Stimulated activated CD8-positive, alpha-beta memory T cell treated with anti-CD3 and anti-CD28 coated beads, Interleukin-4, amount 100 ng/mL, for 24 hours (primary cell): Measurements from ENCODE around the gene FST.

ENCODE experiments used
- DNase-seq: peaks from one replicate; pipeline ENCODE4 v3.0.0-alpha.2; 2020; ENCODE audit warnings: low read depth

The FST gene

GRCh38 chr5:53475320-53475719 is 5.1 kb upstream of the FST start:
- no peak for DNase-seq

GRCh38 chr5:53476019-53476418 is 4.4 kb upstream of the FST start:
- no peak for DNase-seq

GRCh38 chr5:53476531-53477480 is 3.6 kb upstream of the FST start:
- DNase-seq = no peak

DNA sequence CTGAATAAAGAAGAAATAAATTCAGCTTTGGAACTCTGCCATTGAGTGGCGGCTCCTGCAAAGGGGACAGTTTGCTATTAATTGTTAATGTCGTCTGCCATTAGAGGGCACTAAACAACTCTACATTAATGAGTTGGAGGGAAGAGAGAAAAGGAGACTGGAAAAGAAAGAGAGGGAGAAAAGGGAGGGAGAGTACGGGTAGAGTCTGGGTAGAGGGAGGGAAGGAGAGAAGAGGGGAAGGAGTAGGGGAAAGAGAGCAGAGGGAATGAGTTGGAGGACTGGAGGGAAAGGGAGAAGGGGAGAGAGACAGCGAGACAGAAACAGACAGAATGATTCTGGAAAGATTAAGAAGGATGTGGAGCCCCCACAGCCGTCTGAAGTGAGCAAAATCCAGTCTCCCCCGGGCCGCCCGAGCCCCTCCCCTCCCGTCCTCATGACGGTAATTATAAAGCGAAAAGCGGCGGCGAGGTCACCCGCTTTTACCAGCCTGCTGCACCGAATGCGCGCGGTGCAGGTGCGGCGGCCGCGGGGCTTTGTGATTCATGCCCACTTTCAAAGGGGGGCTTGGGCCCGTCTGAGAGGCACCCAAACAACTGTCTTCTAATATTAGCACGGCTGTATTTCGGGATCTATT is 1.9 kb upstream of the FST start:
- DNase-seq = no peak

DNA sequence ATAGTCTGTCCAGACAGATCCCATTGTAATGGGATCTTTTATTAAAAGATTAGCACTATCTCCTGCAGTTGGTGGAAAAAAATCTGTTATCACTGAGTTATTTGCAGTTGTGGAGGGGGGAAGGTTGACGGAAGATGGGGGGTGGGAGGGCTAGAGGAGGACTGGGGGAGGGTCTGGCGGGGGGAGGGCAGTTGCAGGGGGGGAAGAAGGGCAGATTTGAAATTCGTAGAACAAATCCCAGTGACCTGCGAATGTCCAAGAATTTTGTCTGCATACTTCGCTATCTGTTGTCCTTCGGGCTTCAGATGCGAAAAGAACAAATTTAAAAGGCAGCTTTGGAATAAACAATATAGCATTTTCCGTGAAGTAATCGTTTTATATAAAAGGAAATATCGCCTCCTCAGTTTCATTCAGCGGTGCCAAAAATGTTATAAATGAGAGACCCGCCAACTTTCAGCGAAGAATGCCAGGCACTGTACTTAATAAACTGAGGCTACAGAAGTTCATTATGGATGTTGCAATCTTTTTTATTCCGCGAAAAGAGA is 1.3 kb upstream of the FST start:
- no peak for DNase-seq

- no peak for DNase-seq
These were observed 626 bp upstream of the FST start for GRCh38 chr5:53479590-53480415.

GRCh38 chr5:53481159-53481886 is 894 bp downstream of the FST start:
- no peak for DNase-seq

GRCh38 chr5:53481887-53482716 is 1.7 kb downstream of the FST start:
- peak; percentile 46 for DNase-seq

DNA sequence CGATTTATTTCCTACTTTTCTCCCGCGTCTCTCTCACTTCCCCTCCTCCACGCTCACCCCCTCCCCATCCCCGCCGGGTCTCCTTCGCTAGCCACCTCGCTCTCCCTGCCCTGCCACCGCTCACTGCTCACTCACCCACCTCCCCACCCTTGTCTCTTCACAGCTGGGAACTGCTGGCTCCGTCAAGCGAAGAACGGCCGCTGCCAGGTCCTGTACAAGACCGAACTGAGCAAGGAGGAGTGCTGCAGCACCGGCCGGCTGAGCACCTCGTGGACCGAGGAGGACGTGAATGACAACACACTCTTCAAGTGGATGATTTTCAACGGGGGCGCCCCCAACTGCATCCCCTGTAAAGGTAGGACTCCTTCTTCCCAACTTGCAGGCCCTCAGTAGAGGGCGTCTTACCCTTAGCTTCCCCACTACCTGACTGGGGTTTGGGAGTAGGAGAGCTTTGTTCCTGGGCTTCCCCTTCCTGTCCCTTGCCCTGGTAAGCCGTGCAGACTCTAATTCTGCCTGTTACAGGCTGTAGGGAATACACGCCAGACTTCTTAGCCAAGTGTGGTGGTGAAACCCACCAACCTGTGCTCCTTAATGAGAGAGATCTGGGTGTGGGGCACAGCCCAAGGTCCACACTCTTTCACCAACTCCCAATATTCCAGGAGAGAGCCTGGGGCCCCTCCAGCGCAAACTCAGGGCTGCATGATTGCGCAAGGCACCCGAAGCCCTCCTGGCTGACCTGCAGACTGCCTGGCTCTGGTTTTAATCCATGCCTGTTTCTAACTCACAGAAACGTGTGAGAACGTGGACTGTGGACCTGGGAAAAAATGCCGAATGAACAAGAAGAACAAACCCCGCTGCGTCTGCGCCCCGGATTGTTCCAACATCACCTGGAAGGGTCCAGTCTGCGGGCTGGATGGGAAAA is 2.5 kb downstream of the FST start:
- DNase-seq = no peak

- no peak for DNase-seq
These were observed 7.0 kb downstream of the FST start for GRCh38 chr5:53487436-53487835.

GRCh38 chr5:53488195-53488722 is 7.8 kb downstream of the FST start:
- no peak for DNase-seq

DNA sequence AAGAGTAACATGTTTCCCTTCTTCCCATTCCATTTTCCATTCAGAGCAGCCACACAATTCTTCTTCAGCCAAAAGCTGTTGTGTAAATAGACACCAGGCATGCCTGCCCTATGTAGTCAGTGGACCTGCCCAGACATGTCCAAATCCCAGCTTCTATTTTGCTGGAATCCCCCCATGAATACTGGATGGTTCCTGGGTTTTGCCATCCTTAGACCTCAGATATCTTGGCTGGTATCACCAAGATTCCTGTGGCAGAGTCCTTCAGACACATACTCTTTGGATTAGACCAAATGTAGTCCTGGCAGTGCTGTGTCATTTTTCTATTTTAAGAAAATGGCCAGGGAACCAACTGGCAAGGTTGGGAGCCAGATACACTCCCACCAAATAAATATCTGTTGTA is 10.3 kb downstream of the FST start:
- DNase-seq = no peak

DNA sequence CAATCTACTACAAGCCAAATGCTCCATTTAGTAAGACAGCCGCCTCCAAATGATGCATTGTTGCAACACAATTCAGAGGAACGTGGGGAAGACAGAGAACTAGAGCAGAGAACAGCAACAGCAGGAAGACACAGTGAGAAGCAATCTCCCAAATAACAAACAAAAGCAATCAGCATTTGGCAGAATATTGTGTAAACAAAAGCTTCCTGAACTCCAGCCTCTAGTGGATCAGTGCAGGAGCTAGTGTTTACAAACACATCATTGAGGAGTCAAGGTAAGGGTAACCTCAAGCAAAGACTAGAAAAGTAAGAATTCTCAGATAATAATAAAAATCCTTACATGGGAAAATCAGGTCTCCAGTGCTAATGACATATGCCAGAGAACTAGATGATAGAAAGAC is 20.6 kb downstream of the FST start:
- DNase-seq = no peak

DNA sequence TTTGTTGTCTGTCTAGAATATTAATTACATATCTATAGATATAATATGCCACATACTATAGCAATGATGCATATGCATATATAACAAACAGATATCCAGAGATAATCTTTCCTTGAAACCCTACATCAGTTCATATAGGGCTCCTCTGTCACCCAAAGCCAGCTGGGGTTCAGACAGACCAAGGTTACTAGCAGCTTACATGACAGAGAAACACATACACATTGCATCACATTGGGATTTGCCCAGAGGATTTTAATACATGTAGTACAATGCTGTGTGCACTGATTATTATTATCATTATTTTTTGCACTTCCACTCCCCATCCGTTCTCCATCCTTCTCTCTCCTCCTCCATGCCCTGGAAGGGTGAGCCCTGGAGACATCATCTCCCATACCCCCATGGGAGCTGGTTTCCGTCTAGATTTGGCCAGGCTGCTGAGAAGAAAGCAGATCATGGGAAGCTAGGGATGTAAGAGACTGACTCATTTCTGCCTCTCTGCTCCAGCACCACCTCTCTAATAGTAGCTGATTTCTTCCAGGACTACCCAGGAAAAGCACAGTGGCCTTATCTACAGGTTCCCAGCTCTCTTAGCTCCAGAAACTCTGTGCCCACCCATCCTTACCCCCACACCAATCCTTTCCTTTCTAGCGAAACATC is 23.3 kb downstream of the FST start:
- DNase-seq = no peak

- DNase-seq = no peak
These were observed 26.6 kb downstream of the FST start for GRCh38 chr5:53507013-53507412.

- DNase-seq = no peak
These were observed 27.7 kb downstream of the FST start for GRCh38 chr5:53508125-53508524.

DNA sequence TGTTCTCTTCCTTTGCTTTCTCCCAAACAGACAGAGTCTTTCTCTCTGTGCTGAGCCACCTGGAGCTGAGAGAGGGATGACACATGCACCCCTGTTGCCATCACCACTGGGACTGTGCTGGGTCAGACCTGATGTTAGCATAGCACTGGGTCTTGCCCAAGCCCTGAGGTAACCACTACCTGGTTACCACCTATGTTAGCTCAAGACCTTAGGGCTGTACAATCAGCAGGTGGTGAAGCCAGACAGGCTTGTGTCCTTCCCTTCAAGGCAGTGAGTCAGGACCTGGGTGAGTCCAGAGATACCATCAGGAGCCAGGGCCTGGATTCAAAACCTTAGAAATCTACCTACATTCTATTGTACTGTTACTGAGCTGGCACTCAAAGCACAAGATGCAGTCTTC is 32.1 kb downstream of the FST start:
- DNase-seq = no peak

- no peak for DNase-seq
These were observed 35.6 kb downstream of the FST start for GRCh38 chr5:53515988-53516387.

DNA sequence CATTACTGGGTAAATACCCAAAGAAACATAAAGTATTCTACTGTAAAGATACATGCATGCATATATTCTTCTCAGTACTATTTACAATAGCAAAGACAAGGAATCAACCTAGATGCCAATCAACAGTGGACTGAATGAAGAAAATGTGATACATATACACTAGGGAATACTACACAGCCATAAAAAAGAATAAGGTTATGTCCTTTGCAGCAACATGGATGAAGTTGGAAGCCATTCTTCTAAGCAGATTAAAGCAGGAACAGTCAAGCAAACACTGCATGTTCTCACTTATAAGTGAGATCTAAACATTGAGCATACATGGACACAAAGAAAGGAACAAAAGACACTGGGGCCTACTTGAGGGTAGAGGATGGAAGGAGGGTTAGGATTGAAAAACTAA is 40.4 kb downstream of the FST start:
- no peak for DNase-seq
